Right atrium auricular region (tissue), 2 donors: ENCODE data around the gene SRGAP1. TPM values are rescaled to one million over a fixed set of nuclear protein-coding genes. Genes with fewer than 3 reads are reported as not detected.

Experiments used
- DNase-seq: peaks from one replicate; pipeline ENCODE4 v3.0.0-alpha.2; 2019; ENCODE audit warnings: low spot score
- H3K27ac ChIP-seq, 2 donors: fragments of 200-600 bp; sonication (generic); 1 replicate in 1 of 2; 2 replicates in 1 of 2; pipeline ENCODE4 v1.5.1; 2016 to 2019
- H3K27me3 ChIP-seq, 2 donors: fragments of 200-600 bp; sonication (generic); one replicate each; pipeline versions ENCODE4 v1.5.1 to v1.6.0; 2017 to 2019
- H3K36me3 ChIP-seq: fragments of 200-600 bp; sonication (generic); one replicate; pipeline ENCODE4 v1.5.1; 2016
- H3K4me1 ChIP-seq, 2 donors: fragments of 200-600 bp; sonication (generic); one replicate each; pipeline versions ENCODE4 v1.5.1 to v1.6.0; 2017 to 2019
- H3K4me3 ChIP-seq, 2 donors: fragments of 200-600 bp; sonication (generic); 1 replicate in 1 of 2; 2 replicates in 1 of 2; pipeline ENCODE4 v1.5.1; 2017 to 2019; ENCODE audit warnings: mild to moderate bottlenecking in 1 of 2, moderate library complexity in 1 of 2
- H3K9me3 ChIP-seq, 2 donors: fragments of 200-600 bp; sonication (generic); one replicate each; pipeline ENCODE4 v1.5.1; 2019
- CTCF ChIP-seq, 2 donors: fragments of 200-600 bp; sonication (generic); IDR thresholded peaks; one replicate each; pipeline ENCODE4 v1.5.1; 2019; ENCODE audit warnings: antibody characterized with exemption in 2 of 2
- total RNA-seq, 2 donors: library from RNA; depleted of rRNA; stranded (reverse); fragments of >200 nt; gene quantifications; one replicate each; pipeline ENCODE4 v1.1.0, GENCODE V29; 2016

SRGAP1 gene
- total RNA-seq, 2 donors from 2014 or later: 1.4 to 3.3 TPM

- H3K9me3 ChIP-seq: no peaks in the 10 kb centered on the region
- H3K4me1 ChIP-seq: no peaks in the 10 kb centered on the region
- no peaks in the 10 kb centered on the region for H3K36me3 ChIP-seq
- no peak for DNase-seq
- no peak for TF ChIP-seq CTCF (IDR thresholded peaks at IDR 0.05)
- no peak overlapping the region for H3K4me3 ChIP-seq
- no peaks in the 10 kb centered on the region for H3K27me3 ChIP-seq
- H3K27ac ChIP-seq: no peak overlapping the region
Measured at GRCh38 chr12:63977441-63977840, 132.9 kb downstream of the SRGAP1 start.

DNA sequence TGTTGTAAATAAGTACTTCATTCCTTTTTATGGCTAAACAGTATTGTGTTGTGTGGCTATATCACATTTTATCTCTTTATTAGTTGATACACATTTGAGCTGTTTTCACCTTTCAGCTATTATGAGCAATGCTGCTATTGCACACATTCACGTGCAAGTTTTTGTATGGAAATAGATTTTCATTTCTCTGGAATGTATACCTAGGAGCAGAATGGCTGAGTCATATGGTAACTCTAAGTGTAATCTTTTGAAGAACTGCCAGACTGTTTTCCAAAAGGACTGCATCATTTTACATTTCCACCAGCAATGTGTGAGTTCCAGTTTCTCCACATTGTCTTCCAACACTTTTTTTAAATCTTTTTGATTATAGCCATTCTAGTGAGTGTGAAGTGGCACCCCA is 134.0 kb downstream of the SRGAP1 start:
- no peak for DNase-seq
- Histone ChIP-seq H3K36me3 (no peaks in the 10 kb centered on the region), H3K4me3 (no peak overlapping the region), H3K4me1 (no peaks in the 10 kb centered on the region), H3K27me3 (no peaks in the 10 kb centered on the region), H3K9me3 (no peaks in the 10 kb centered on the region), H3K27ac (no peak overlapping the region)
- no peak for TF ChIP-seq CTCF (IDR thresholded peaks at IDR 0.05)

GRCh38 chr12:63980211-63980610 is 135.7 kb downstream of the SRGAP1 start:
- no peak overlapping the region for H3K4me3 ChIP-seq
- no peaks in the 10 kb centered on the region for H3K27me3 ChIP-seq
- no peaks in the 10 kb centered on the region for H3K4me1 ChIP-seq
- no peak for DNase-seq
- H3K36me3 ChIP-seq: no peaks in the 10 kb centered on the region
- H3K9me3 ChIP-seq: no peaks in the 10 kb centered on the region
- H3K27ac ChIP-seq: no peak overlapping the region
- TF ChIP-seq CTCF (IDR thresholded peaks at IDR 0.05): no peak

GRCh38 chr12:63981343-63981742 is 136.8 kb downstream of the SRGAP1 start:
- TF ChIP-seq CTCF (IDR thresholded peaks at IDR 0.05): no peak
- no peaks in the 10 kb centered on the region for H3K36me3 ChIP-seq
- no peak overlapping the region for H3K27ac ChIP-seq
- no peak overlapping the region for H3K4me3 ChIP-seq
- H3K9me3 ChIP-seq: no peaks in the 10 kb centered on the region
- no peak for DNase-seq
- H3K4me1 ChIP-seq: no peaks in the 10 kb centered on the region
- no peaks in the 10 kb centered on the region for H3K27me3 ChIP-seq

GRCh38 chr12:63982604-63983295 is 138.2 kb downstream of the SRGAP1 start:
- Histone ChIP-seq H3K27ac (no peak overlapping the region), H3K9me3 (no peaks in the 10 kb centered on the region), H3K4me1 (no peaks in the 10 kb centered on the region), H3K36me3 (no peaks in the 10 kb centered on the region), H3K4me3 (no peak overlapping the region), H3K27me3 (no peaks in the 10 kb centered on the region)
- no peak for DNase-seq
- no peak for TF ChIP-seq CTCF (IDR thresholded peaks at IDR 0.05)

GRCh38 chr12:63985456-63985855 is 141.0 kb downstream of the SRGAP1 start:
- TF ChIP-seq CTCF (IDR thresholded peaks at IDR 0.05): no peak
- no peaks in the 10 kb centered on the region for H3K9me3 ChIP-seq
- H3K4me3 ChIP-seq: no peak overlapping the region
- no peak overlapping the region for H3K27ac ChIP-seq
- no peaks in the 10 kb centered on the region for H3K27me3 ChIP-seq
- H3K36me3 ChIP-seq: no peaks in the 10 kb centered on the region
- no peak for DNase-seq
- H3K4me1 ChIP-seq: no peaks in the 10 kb centered on the region
